K562 (cell line): ENCODE measurements around the gene LRP2. TPM values are rescaled to one million over a fixed set of nuclear protein-coding genes. Genes with fewer than 3 reads are reported as not detected.
A peak's percentile ranks its signal among the peaks of the same experiment; 100 is the strongest.

Source experiments
- CHD2 ChIP-seq: IDR thresholded peaks from 2 replicates; pipeline ENCODE4 v1.6.1; 2011; ENCODE audit warnings: low read depth, low read length
- ETV6 ChIP-seq, 3 experiments: fragments of 150-350 bp in 1 of 3; sonication (generic) in 1 of 3; formaldehyde crosslinking in 1 of 3; IDR thresholded peaks; 2 replicates each; pipeline versions ENCODE4 v1.6.1 to v1.8.0; 2014 to 2022; ENCODE audit warnings: borderline replicate concordance in 2 of 3, low read depth in 2 of 3, antibody characterized with exemption in 1 of 3, low read length in 1 of 3, mild to moderate bottlenecking in 1 of 3, missing genetic modification reagents in 1 of 3
- FOXP1 ChIP-seq: sonication (generic); formaldehyde crosslinking; IDR thresholded peaks from 2 replicates; pipeline ENCODE4 v1.8.0; 2022; ENCODE audit warnings: mild to moderate bottlenecking, missing genetic modification reagents
- HMGXB4 ChIP-seq: sonication (generic); formaldehyde crosslinking; IDR thresholded peaks from 2 replicates; pipeline ENCODE4 v1.8.1; 2023; ENCODE audit warnings: mild to moderate bottlenecking, missing genetic modification reagents
- KDM1A ChIP-seq, 2 experiments: fragments of 450-650 bp; IDR thresholded peaks; 2 replicates each; pipeline ENCODE4 v1.6.1; 2016; ENCODE audit warnings: mild to moderate bottlenecking in 2 of 2
- LARP7 ChIP-seq: fragments of 450-650 bp; IDR thresholded peaks from 2 replicates; pipeline ENCODE4 v1.6.1; 2016
- MCM3 ChIP-seq: fragments of 450-650 bp; IDR thresholded peaks from 2 replicates; pipeline ENCODE4 v1.6.1; 2016
- STAT5B ChIP-seq: fragments of 250-450 bp; sonication (Bioruptor Pico); IDR thresholded peaks from 2 replicates; pipeline ENCODE4 v1.8.0; 2021; ENCODE audit warnings: mild to moderate bottlenecking, inconsistent platforms
- ZNF785 ChIP-seq: fragments of 250-450 bp; sonication (Bioruptor Pico); IDR thresholded peaks from 2 replicates; pipeline ENCODE4 v1.4.0; 2020; ENCODE audit warnings: mild to moderate bottlenecking
- polyA plus RNA-seq, 8 experiments: library from polyadenylated mRNA; depleted of rRNA in 4 of 8; stranded (reverse) in 5 of 8; unstranded in 3 of 8; fragments of >200 nt; fragmentation: Nextera tagmentation in 2 of 8; fragmentation: Illumina TruSeq in 1 of 8; extraction: Ambion mirVana in 2 of 8; extraction: Trizol in 1 of 8; gene quantifications; 2 replicates each; pipeline versions ENCODE4 v1.2.1 to v1.2.3, GENCODE V29; 2011 to 2014; ENCODE audit warnings: inconsistent platforms in 1 of 8, missing spikeins in 1 of 8
- total RNA-seq, 7 experiments: library from RNA; depleted of rRNA in 6 of 7; stranded (reverse); fragments of >200 nt in 6 of 7; fragmentation: Illumina TruSeq in 2 of 7; extraction: Trizol in 2 of 7; gene quantifications; 2 replicates each; pipeline versions ENCODE4 v1.2.1 to v1.2.3, GENCODE V29; 2011 to 2021; ENCODE audit warnings: low replicate concordance in 1 of 7
- TF ChIP-seq, protein P1 (sequence below), 2 experiments: fragments of 450-650 bp; formaldehyde crosslinking in 1 of 2; IDR thresholded peaks; 2 replicates each; pipeline versions ENCODE4 v1.4.0 to v1.6.1; 2014 to 2020; ENCODE audit warnings: mild to moderate bottlenecking in 2 of 2, borderline replicate concordance in 1 of 2, low read depth in 1 of 2
- TF ChIP-seq, protein P2 (sequence below): fragments of 200-400 bp; formaldehyde crosslinking; IDR thresholded peaks from 2 replicates; pipeline ENCODE4 v1.6.1; 2017; ENCODE audit warnings: mild to moderate bottlenecking, low read depth, low read length, moderate library complexity
- TF ChIP-seq, protein P3 (sequence below): fragments of 450-650 bp; formaldehyde crosslinking; IDR thresholded peaks from 2 replicates; pipeline ENCODE4 v1.4.0; 2020; ENCODE audit warnings: mild to moderate bottlenecking

LRP2 gene
- total and polyA plus RNA-seq, 9 of the 15 experiments (the other 6 are each of a cell fraction or from before 2014, with no cell fraction given), result 0.04 to 0.18 (median 0.11) TPM; not detected in 1

DNA sequence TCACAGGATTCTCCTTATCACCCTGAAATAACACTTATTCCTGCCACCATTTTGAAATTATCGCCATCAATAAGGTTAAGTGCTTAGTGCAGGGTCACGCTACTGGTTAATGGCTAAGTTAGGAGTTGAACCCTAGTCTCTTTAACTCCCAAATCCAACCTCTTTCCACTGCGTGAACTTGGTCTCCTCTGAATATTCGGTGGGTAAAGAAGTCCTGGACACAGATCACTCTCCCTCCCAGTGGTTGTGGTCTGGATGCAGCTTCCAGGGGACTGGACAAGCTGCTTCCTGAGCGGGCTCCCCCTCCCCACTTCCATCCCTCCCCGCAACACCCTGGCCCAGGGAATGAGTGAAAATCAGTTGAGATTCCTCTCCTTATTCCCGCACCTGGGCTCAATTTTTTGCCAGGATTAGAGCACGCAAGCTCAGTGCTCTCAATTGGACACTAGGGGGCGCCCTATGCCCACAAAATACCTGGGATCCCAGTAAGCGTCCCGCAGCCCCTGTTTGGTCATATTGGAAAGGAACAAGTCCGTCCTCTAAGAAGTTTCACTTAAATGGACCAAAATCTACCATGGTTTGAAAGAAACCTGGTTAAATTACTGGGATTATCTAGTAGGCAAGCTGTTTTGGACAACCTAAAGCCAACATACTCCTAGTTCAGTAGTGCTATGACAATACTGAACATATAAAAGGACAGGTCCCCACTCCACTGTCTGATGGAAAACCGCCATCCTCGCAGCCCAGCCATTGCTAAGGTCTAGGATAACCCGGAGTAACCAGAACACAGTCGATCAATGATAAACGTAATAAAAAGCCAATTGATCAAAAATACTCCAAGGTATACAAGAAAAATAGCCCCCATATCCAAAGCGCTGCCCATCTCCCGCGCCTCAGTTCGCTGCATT, 252.6 kb downstream of the LRP2 start (continued):
- TF ChIP-seq, protein P1, sequence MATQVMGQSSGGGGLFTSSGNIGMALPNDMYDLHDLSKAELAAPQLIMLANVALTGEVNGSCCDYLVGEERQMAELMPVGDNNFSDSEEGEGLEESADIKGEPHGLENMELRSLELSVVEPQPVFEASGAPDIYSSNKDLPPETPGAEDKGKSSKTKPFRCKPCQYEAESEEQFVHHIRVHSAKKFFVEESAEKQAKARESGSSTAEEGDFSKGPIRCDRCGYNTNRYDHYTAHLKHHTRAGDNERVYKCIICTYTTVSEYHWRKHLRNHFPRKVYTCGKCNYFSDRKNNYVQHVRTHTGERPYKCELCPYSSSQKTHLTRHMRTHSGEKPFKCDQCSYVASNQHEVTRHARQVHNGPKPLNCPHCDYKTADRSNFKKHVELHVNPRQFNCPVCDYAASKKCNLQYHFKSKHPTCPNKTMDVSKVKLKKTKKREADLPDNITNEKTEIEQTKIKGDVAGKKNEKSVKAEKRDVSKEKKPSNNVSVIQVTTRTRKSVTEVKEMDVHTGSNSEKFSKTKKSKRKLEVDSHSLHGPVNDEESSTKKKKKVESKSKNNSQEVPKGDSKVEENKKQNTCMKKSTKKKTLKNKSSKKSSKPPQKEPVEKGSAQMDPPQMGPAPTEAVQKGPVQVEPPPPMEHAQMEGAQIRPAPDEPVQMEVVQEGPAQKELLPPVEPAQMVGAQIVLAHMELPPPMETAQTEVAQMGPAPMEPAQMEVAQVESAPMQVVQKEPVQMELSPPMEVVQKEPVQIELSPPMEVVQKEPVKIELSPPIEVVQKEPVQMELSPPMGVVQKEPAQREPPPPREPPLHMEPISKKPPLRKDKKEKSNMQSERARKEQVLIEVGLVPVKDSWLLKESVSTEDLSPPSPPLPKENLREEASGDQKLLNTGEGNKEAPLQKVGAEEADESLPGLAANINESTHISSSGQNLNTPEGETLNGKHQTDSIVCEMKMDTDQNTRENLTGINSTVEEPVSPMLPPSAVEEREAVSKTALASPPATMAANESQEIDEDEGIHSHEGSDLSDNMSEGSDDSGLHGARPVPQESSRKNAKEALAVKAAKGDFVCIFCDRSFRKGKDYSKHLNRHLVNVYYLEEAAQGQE (IDR thresholded peaks at IDR 0.05; ENCODE audit: borderline replicate concordance), result peak; percentile 94
- TF ChIP-seq, protein P1 (CRISPR knock-in tag; IDR thresholded peaks at IDR 0.05; ENCODE audit: low read depth), result no peak
- no peak for TF ChIP-seq ETV6 (IDR thresholded peaks at IDR 0.05; ENCODE audit: borderline replicate concordance in 1 of 2, low read depth in 2 of 2, low read length in 1 of 2)
- TF ChIP-seq ETV6 (CRISPR knock-in tag; IDR thresholded peaks at IDR 0.05; ENCODE audit: borderline replicate concordance), result no peak
- TF ChIP-seq CHD2, result no peak
- TF ChIP-seq FOXP1 (CRISPR knock-in tag), result no peak
- TF ChIP-seq KDM1A (IDR thresholded peaks at IDR 0.05), result no peak
- TF ChIP-seq HMGXB4, result 0 out of 2 replicates have a peak, but pooled peaks have one; percentile 33
- TF ChIP-seq, protein P2, sequence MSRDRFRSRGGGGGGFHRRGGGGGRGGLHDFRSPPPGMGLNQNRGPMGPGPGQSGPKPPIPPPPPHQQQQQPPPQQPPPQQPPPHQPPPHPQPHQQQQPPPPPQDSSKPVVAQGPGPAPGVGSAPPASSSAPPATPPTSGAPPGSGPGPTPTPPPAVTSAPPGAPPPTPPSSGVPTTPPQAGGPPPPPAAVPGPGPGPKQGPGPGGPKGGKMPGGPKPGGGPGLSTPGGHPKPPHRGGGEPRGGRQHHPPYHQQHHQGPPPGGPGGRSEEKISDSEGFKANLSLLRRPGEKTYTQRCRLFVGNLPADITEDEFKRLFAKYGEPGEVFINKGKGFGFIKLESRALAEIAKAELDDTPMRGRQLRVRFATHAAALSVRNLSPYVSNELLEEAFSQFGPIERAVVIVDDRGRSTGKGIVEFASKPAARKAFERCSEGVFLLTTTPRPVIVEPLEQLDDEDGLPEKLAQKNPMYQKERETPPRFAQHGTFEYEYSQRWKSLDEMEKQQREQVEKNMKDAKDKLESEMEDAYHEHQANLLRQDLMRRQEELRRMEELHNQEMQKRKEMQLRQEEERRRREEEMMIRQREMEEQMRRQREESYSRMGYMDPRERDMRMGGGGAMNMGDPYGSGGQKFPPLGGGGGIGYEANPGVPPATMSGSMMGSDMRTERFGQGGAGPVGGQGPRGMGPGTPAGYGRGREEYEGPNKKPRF, result no peak
- TF ChIP-seq STAT5B (CRISPR knock-in tag), result no peak
- no peak for TF ChIP-seq MCM3
- TF ChIP-seq ZNF785, result no peak
- TF ChIP-seq, protein P3, sequence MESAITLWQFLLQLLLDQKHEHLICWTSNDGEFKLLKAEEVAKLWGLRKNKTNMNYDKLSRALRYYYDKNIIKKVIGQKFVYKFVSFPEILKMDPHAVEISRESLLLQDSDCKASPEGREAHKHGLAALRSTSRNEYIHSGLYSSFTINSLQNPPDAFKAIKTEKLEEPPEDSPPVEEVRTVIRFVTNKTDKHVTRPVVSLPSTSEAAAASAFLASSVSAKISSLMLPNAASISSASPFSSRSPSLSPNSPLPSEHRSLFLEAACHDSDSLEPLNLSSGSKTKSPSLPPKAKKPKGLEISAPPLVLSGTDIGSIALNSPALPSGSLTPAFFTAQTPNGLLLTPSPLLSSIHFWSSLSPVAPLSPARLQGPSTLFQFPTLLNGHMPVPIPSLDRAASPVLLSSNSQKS (CRISPR knock-in tag), result no peak
- no peak for TF ChIP-seq LARP7
